ENCODE data around the gene PACSIN3. TPM values are rescaled to one million over a fixed set of nuclear protein-coding genes. Genes with fewer than 3 reads are reported as not detected.

Gene PACSIN3
- total and polyA plus RNA-seq, 2 donors (not counting 3 experiments of a cell fraction or from before 2014, with no cell fraction given), result 15.2 to 27.2 TPM

GRCh38 chr11:47171856-47172255 lies 14.4 kb downstream of the PACSIN3 start:
- Histone ChIP-seq H3K4me2 (ENCODE audit: insufficient read depth, low read length) (no peak overlapping the region), H2AFZ (ENCODE audit: low read depth, low read length) (no peak overlapping the region), H3K9me1 (replicated peaks; ENCODE audit: control insufficient read depth, extremely low read depth, insufficient read depth, low read length) (no peaks in the 10 kb centered on the region), H3K9me3 (replicated peaks; ENCODE audit: control insufficient read depth, insufficient read depth, low read length) (no peaks in the 10 kb centered on the region), H3K27ac (ENCODE audit: insufficient read depth, low read depth, low read length) (no peak overlapping the region), H3K4me1 (ENCODE audit: control insufficient read depth, extremely low read depth, insufficient read depth, low read length) (peaks cover 10% of the 10 kb centered on the region), H3K79me2 (ENCODE audit: control insufficient read depth, insufficient read depth, low read length) (peaks cover 54% of the 10 kb centered on the region), H3K9ac (replicated peaks; ENCODE audit: extremely low read depth, insufficient read depth, low read length) (no peak overlapping the region), H3K4me3 (replicated peaks in 1 of 3; ENCODE audit: insufficient read depth in 1 of 3, low read depth in 1 of 3, low read length in 3 of 3) (no peak overlapping the region), H4K20me1 (replicated peaks; ENCODE audit: control insufficient read depth, extremely low read depth, insufficient read depth, low read length) (no peaks in the 10 kb centered on the region), H3K27me3 (ENCODE audit: control insufficient read depth in 2 of 2, insufficient read depth in 2 of 2, low read length in 2 of 2) (no peaks in the 10 kb centered on the region), H3K36me3 (ENCODE audit: control insufficient read depth in 2 of 2, extremely low read depth in 1 of 2, insufficient read depth in 2 of 2, low read length in 2 of 2) (peaks cover 14 to 51% of the 10 kb centered on the region in 2 experiments)
- no peak for FAIRE-seq
- POLR2A ChIA-PET, result no interaction called here
- no peak for TF ChIP-seq EZH2 (IDR thresholded peaks at IDR 0.05; ENCODE audit: borderline replicate concordance, low read depth, low read length, severe bottlenecking)
- no peak for TF ChIP-seq FOS (IDR thresholded peaks at IDR 0.05; ENCODE audit: borderline replicate concordance, insufficient read depth, low read length)
- TF ChIP-seq CTCF (IDR thresholded peaks at IDR 0.05; ENCODE audit: extremely low read depth in 1 of 2, insufficient read depth in 1 of 2, low read depth in 1 of 2, low read length in 2 of 2), result no peak
- no peak for TF ChIP-seq JUN (IDR thresholded peaks at IDR 0.05; ENCODE audit: borderline replicate concordance, insufficient read depth, insufficient read length, low read depth)
- no peak for TF ChIP-seq POLR2A (IDR thresholded peaks at IDR 0.05; ENCODE audit: low read depth, low read length)
- no peak for TF ChIP-seq GATA2 (IDR thresholded peaks at IDR 0.05; ENCODE audit: insufficient read depth, insufficient read length, low read depth, low read length)
- no peak for TF ChIP-seq MYC (IDR thresholded peaks at IDR 0.05; ENCODE audit: low read depth, low read length)
- no peak for TF ChIP-seq POLR2AphosphoS5 (IDR thresholded peaks at IDR 0.05; ENCODE audit: insufficient read depth, low read depth, low read length)
- no peak for TF ChIP-seq MAX (IDR thresholded peaks at IDR 0.05; ENCODE audit: insufficient read depth, insufficient read length)
- BruUV-seq (replicated peaks), result no TSS peak
- CTCF ChIA-PET, result interaction anchor here (0.8 to 2.5 kb wide), 4 partner anchors 11 to 183 kb away, joined by 3 to 11 read pairs (median 6); no protein-coding TSS in a partner anchor
- intact Hi-C loops (cut with micrococcal nuclease) (no loop called here), dilution Hi-C loops (cut with MboI; ENCODE audit: extremely low pct_ligation_motif_present, low sequenced_read_pairs) (no loop called here)
- DNase-seq (ENCODE audit: low read depth, low spot score), result no peak

All from endothelial cell of umbilical vein (primary cell).